Activated CD4-positive, alpha-beta T cell treated with anti-CD3 and anti-CD28 coated beads, Interleukin-2, amount 10 ng/mL, durations not matched to agents 24 days and 14 days (primary cell): Measurements from ENCODE around the gene STK32A. TPM values are rescaled to one million over a fixed set of nuclear protein-coding genes. Genes with fewer than 3 reads are reported as not detected.

ENCODE experiments used
- DNase-seq: peaks from one replicate; pipeline ENCODE4 v3.0.0; 2022
- H3K27ac Mint-ChIP-seq: one replicate; pipeline ENCODE4 v1.8.0; 2022; ENCODE audit warnings: mild to moderate bottlenecking, mixed read lengths
- H3K27me3 Mint-ChIP-seq: one replicate; pipeline ENCODE4 v1.8.0; 2022; ENCODE audit warnings: mixed read lengths
- H3K36me3 Mint-ChIP-seq: one replicate; pipeline ENCODE4 v1.8.0; 2022; ENCODE audit warnings: low read depth, mild to moderate bottlenecking, mixed read lengths
- H3K4me1 Mint-ChIP-seq: one replicate; pipeline ENCODE4 v1.8.0; 2021; ENCODE audit warnings: mixed read lengths
- H3K4me3 Mint-ChIP-seq: one replicate; pipeline ENCODE4 v1.8.0; 2022; ENCODE audit warnings: mild to moderate bottlenecking, moderate library complexity, mixed read lengths
- H3K9me3 Mint-ChIP-seq: one replicate; pipeline ENCODE4 v1.8.0; 2021; ENCODE audit warnings: mixed read lengths
- intact Hi-C: fragments of 100-400 bp; cut with micrococcal nuclease; formaldehyde crosslinking; loops from one replicate; pipeline ENCODE4 v1.15.1; 2023
- total RNA-seq: library from RNA; stranded (reverse); gene quantifications from 2 replicates; pipeline ENCODE4 v1.2.3, GENCODE V29; 2022

STK32A gene
- total RNA-seq, 1 donor from 2014 or later = not detected

GRCh38 chr5:147398860-147399259 lies 164.0 kb downstream of the STK32A start:
- no peaks in the 10 kb centered on the region for H3K4me1 Mint-ChIP-seq
- H3K27me3 Mint-ChIP-seq = no peaks in the 10 kb centered on the region
- no peak overlapping the region for H3K4me3 Mint-ChIP-seq
- H3K27ac Mint-ChIP-seq = no peak overlapping the region
- intact Hi-C loops = no loop called here
- no peaks in the 10 kb centered on the region for H3K36me3 Mint-ChIP-seq
- H3K9me3 Mint-ChIP-seq = no peaks in the 10 kb centered on the region
- no peak for DNase-seq

- no peak overlapping the region for H3K4me3 Mint-ChIP-seq
- no peaks in the 10 kb centered on the region for H3K4me1 Mint-ChIP-seq
Measured at GRCh38 chr5:147400126-147400809, 165.4 kb downstream of the STK32A start.

GRCh38 chr5:147400881-147401280 lies 166.1 kb downstream of the STK32A start:
- intact Hi-C loops = no loop called here

More at GRCh38 chr5:147400126-147400809, 165.4 kb downstream of the STK32A start:
- Mint-ChIP-seq H3K36me3 (no peaks in the 10 kb centered on the region), H3K27me3 (no peaks in the 10 kb centered on the region), H3K9me3 (no peaks in the 10 kb centered on the region), H3K27ac (no peak overlapping the region)
- intact Hi-C loops = no loop called here
- no peak for DNase-seq

GRCh38 chr5:147403651-147404640 lies 169.1 kb downstream of the STK32A start:
- Mint-ChIP-seq H3K4me3 (no peak overlapping the region), H3K27ac (no peak overlapping the region), H3K4me1 (no peaks in the 10 kb centered on the region), H3K36me3 (no peaks in the 10 kb centered on the region), H3K9me3 (no peaks in the 10 kb centered on the region), H3K27me3 (no peaks in the 10 kb centered on the region)
- DNase-seq = no peak
- intact Hi-C loops = no loop called here

More at GRCh38 chr5:147400881-147401280, 166.1 kb downstream of the STK32A start:
- H3K9me3 Mint-ChIP-seq = no peaks in the 10 kb centered on the region
- DNase-seq = no peak
- no peaks in the 10 kb centered on the region for H3K27me3 Mint-ChIP-seq
- H3K27ac Mint-ChIP-seq = no peak overlapping the region
- no peak overlapping the region for H3K4me3 Mint-ChIP-seq
- no peaks in the 10 kb centered on the region for H3K4me1 Mint-ChIP-seq
- no peaks in the 10 kb centered on the region for H3K36me3 Mint-ChIP-seq

GRCh38 chr5:147404706-147405105 lies 169.9 kb downstream of the STK32A start:
- no peak overlapping the region for H3K4me3 Mint-ChIP-seq
- intact Hi-C loops = no loop called here
- DNase-seq = no peak

GRCh38 chr5:147406636-147407035 lies 171.8 kb downstream of the STK32A start:
- no peak for DNase-seq
- no peaks in the 10 kb centered on the region for H3K4me1 Mint-ChIP-seq
- H3K27ac Mint-ChIP-seq = no peak overlapping the region
- H3K4me3 Mint-ChIP-seq = no peak overlapping the region
- H3K27me3 Mint-ChIP-seq = no peaks in the 10 kb centered on the region
- intact Hi-C loops = no loop called here
- no peaks in the 10 kb centered on the region for H3K9me3 Mint-ChIP-seq
- H3K36me3 Mint-ChIP-seq = no peaks in the 10 kb centered on the region

More at GRCh38 chr5:147404706-147405105, 169.9 kb downstream of the STK32A start:
- no peak overlapping the region for H3K27ac Mint-ChIP-seq
- no peaks in the 10 kb centered on the region for H3K36me3 Mint-ChIP-seq
- H3K27me3 Mint-ChIP-seq = no peaks in the 10 kb centered on the region
- H3K4me1 Mint-ChIP-seq = no peaks in the 10 kb centered on the region
- no peaks in the 10 kb centered on the region for H3K9me3 Mint-ChIP-seq

GRCh38 chr5:147407094-147407681 lies 172.4 kb downstream of the STK32A start:
- no peaks in the 10 kb centered on the region for H3K27me3 Mint-ChIP-seq
- H3K4me1 Mint-ChIP-seq = no peaks in the 10 kb centered on the region
- H3K36me3 Mint-ChIP-seq = no peaks in the 10 kb centered on the region
- intact Hi-C loops = no loop called here
- H3K27ac Mint-ChIP-seq = no peak overlapping the region
- no peaks in the 10 kb centered on the region for H3K9me3 Mint-ChIP-seq
- no peak overlapping the region for H3K4me3 Mint-ChIP-seq
- no peak for DNase-seq

GRCh38 chr5:147408980-147409379 lies 174.2 kb downstream of the STK32A start:
- Mint-ChIP-seq H3K36me3 (no peaks in the 10 kb centered on the region), H3K27me3 (no peaks in the 10 kb centered on the region), H3K4me1 (no peaks in the 10 kb centered on the region), H3K27ac (no peak overlapping the region), H3K4me3 (no peak overlapping the region), H3K9me3 (no peaks in the 10 kb centered on the region)
- no peak for DNase-seq
- intact Hi-C loops = no loop called here

- Mint-ChIP-seq H3K27ac (no peak overlapping the region), H3K4me1 (no peaks in the 10 kb centered on the region), H3K36me3 (no peaks in the 10 kb centered on the region), H3K9me3 (no peaks in the 10 kb centered on the region), H3K4me3 (no peak overlapping the region), H3K27me3 (no peaks in the 10 kb centered on the region)
- no peak for DNase-seq
- intact Hi-C loops = no loop called here
Measured at GRCh38 chr5:147410496-147411358, 175.9 kb downstream of the STK32A start.

GRCh38 chr5:147411359-147412319 lies 176.8 kb downstream of the STK32A start:
- no peak for DNase-seq
- Mint-ChIP-seq H3K4me1 (no peaks in the 10 kb centered on the region), H3K9me3 (no peaks in the 10 kb centered on the region), H3K36me3 (no peaks in the 10 kb centered on the region), H3K27ac (no peak overlapping the region), H3K27me3 (no peaks in the 10 kb centered on the region), H3K4me3 (no peak overlapping the region)
- intact Hi-C loops = no loop called here

- no peaks in the 10 kb centered on the region for H3K36me3 Mint-ChIP-seq
- no peak for DNase-seq
- H3K4me3 Mint-ChIP-seq = no peak overlapping the region
- intact Hi-C loops = no loop called here
- no peaks in the 10 kb centered on the region for H3K9me3 Mint-ChIP-seq
- H3K27ac Mint-ChIP-seq = no peak overlapping the region
- H3K27me3 Mint-ChIP-seq = no peaks in the 10 kb centered on the region
- no peaks in the 10 kb centered on the region for H3K4me1 Mint-ChIP-seq
Measured at GRCh38 chr5:147412561-147412960, 177.7 kb downstream of the STK32A start.

GRCh38 chr5:147413266-147413665 lies 178.4 kb downstream of the STK32A start:
- Mint-ChIP-seq H3K4me3 (no peak overlapping the region), H3K27me3 (no peaks in the 10 kb centered on the region), H3K36me3 (no peaks in the 10 kb centered on the region), H3K27ac (no peak overlapping the region), H3K4me1 (no peaks in the 10 kb centered on the region), H3K9me3 (no peaks in the 10 kb centered on the region)
- no peak for DNase-seq
- intact Hi-C loops = no loop called here
